ENCODE measurements around the gene AKIRIN1.
"Not testable (repeated sequence)": the region's sequence is repeated elsewhere in the genome, so short reads cannot be mapped to it uniquely, and the experiment has no call there.

The AKIRIN1 gene

GRCh38 chr1:38964140-38964548, 26.9 kb upstream of the AKIRIN1 start:
- no peak overlapping the region for H3K27ac ChIP-seq
- H3K4me3 ChIP-seq (ENCODE audit: low read depth, low read length): no peak overlapping the region
- no peak overlapping the region for H2AFZ ChIP-seq
- no peak overlapping the region for H3K4me2 ChIP-seq (ENCODE audit: low read length)
- no peaks in the 10 kb centered on the region for H3K79me2 ChIP-seq
- H3K9me3 ChIP-seq (ENCODE audit: control insufficient read depth, low read length): no peaks in the 10 kb centered on the region
- TF ChIP-seq CTCF (IDR thresholded peaks at IDR 0.05): no peak
- H3K9ac ChIP-seq: no peak overlapping the region
- no peaks in the 10 kb centered on the region for H3K27me3 ChIP-seq (ENCODE audit: control insufficient read depth, insufficient read depth, low read length)
- H3K36me3 ChIP-seq (ENCODE audit: control insufficient read depth, insufficient read depth, low read length): no peaks in the 10 kb centered on the region
- no peaks in the 10 kb centered on the region for H3K4me1 ChIP-seq

GRCh38 chr1:38973145-38973544, 17.9 kb upstream of the AKIRIN1 start:
- H3K27me3 ChIP-seq (ENCODE audit: control insufficient read depth, insufficient read depth, low read length); H3K4me1 ChIP-seq; H3K79me2 ChIP-seq; H3K36me3 ChIP-seq (ENCODE audit: control insufficient read depth, insufficient read depth, low read length); H3K4me3 ChIP-seq (ENCODE audit: low read depth, low read length); H3K4me2 ChIP-seq (ENCODE audit: low read length); H2AFZ ChIP-seq; H3K27ac ChIP-seq; H3K9me3 ChIP-seq (ENCODE audit: control insufficient read depth, low read length); H3K9ac ChIP-seq: not testable (repeated sequence)

- Histone ChIP-seq H3K36me3 (ENCODE audit: control insufficient read depth, insufficient read depth, low read length) (no peaks in the 10 kb centered on the region), H3K4me1 (no peaks in the 10 kb centered on the region), H3K4me2 (ENCODE audit: low read length) (no peak overlapping the region), H3K4me3 (ENCODE audit: low read depth, low read length) (no peak overlapping the region), H3K79me2 (no peaks in the 10 kb centered on the region), H3K27ac (no peak overlapping the region), H2AFZ (no peak overlapping the region), H3K9ac (no peak overlapping the region), H3K27me3 (ENCODE audit: control insufficient read depth, insufficient read depth, low read length) (no peaks in the 10 kb centered on the region), H3K9me3 (ENCODE audit: control insufficient read depth, low read length) (no peaks in the 10 kb centered on the region)
- no peak for TF ChIP-seq CTCF (IDR thresholded peaks at IDR 0.05)
Measured at GRCh38 chr1:38973659-38974437, 17.2 kb upstream of the AKIRIN1 start.

- H2AFZ ChIP-seq; H3K4me2 ChIP-seq (ENCODE audit: low read length); H3K36me3 ChIP-seq (ENCODE audit: control insufficient read depth, insufficient read depth, low read length); H3K27me3 ChIP-seq (ENCODE audit: control insufficient read depth, insufficient read depth, low read length); H3K4me3 ChIP-seq (ENCODE audit: low read depth, low read length); H3K9me3 ChIP-seq (ENCODE audit: control insufficient read depth, low read length); H3K9ac ChIP-seq; H3K27ac ChIP-seq; H3K79me2 ChIP-seq; H3K4me1 ChIP-seq: not testable (repeated sequence)
Measured at GRCh38 chr1:38977399-38978244, 13.5 kb upstream of the AKIRIN1 start.

GRCh38 chr1:38978245-38978542, 12.9 kb upstream of the AKIRIN1 start:
- not testable (repeated sequence) for H3K4me3 ChIP-seq (ENCODE audit: low read depth, low read length); H3K4me1 ChIP-seq; H3K9me3 ChIP-seq (ENCODE audit: control insufficient read depth, low read length); H3K79me2 ChIP-seq; H3K27ac ChIP-seq; H3K4me2 ChIP-seq (ENCODE audit: low read length); H3K36me3 ChIP-seq (ENCODE audit: control insufficient read depth, insufficient read depth, low read length); H3K27me3 ChIP-seq (ENCODE audit: control insufficient read depth, insufficient read depth, low read length); H2AFZ ChIP-seq; H3K9ac ChIP-seq

GRCh38 chr1:38979380-38979779, 11.7 kb upstream of the AKIRIN1 start:
- not testable (repeated sequence) for H3K79me2 ChIP-seq; H3K9ac ChIP-seq; H2AFZ ChIP-seq; H3K27ac ChIP-seq; H3K9me3 ChIP-seq (ENCODE audit: control insufficient read depth, low read length); H3K4me1 ChIP-seq; H3K4me3 ChIP-seq (ENCODE audit: low read depth, low read length); H3K4me2 ChIP-seq (ENCODE audit: low read length); H3K27me3 ChIP-seq (ENCODE audit: control insufficient read depth, insufficient read depth, low read length); H3K36me3 ChIP-seq (ENCODE audit: control insufficient read depth, insufficient read depth, low read length)
